ENCODE measurements around the gene CSAD. TPM values are rescaled to one million over a fixed set of nuclear protein-coding genes. Genes with fewer than 3 reads are reported as not detected.

Gene CSAD
- total and polyA plus RNA-seq, 2 experiments from 2014 or later, result 15.7 to 16.8 TPM

- H4K20me1 ChIP-seq (ENCODE audit: insufficient read depth, poor library complexity, severe bottlenecking), result no peaks in the 10 kb centered on the region
- no peaks in the 10 kb centered on the region for H3K27me3 ChIP-seq
- no peak overlapping the region for H3K4me2 ChIP-seq
- TF ChIP-seq EZH2phosphoT487 (IDR thresholded peaks at IDR 0.05; ENCODE audit: low read depth, severe bottlenecking, unreplicated experiment) (no peak), CTCF (IDR thresholded peaks at IDR 0.05; ENCODE audit: poor library complexity) (no peak), EZH2 (IDR thresholded peaks at IDR 0.05; ENCODE audit: borderline replicate concordance) (no peak)
- H2AFZ ChIP-seq, result no peak overlapping the region
- H3K9me2 ChIP-seq (replicated peaks; ENCODE audit: insufficient read depth), result no peaks in the 10 kb centered on the region
- H3K36me3 ChIP-seq (replicated peaks; ENCODE audit: insufficient read depth, low read depth), result no peaks in the 10 kb centered on the region
- no peaks in the 10 kb centered on the region for H3K4me1 ChIP-seq (ENCODE audit: insufficient read depth)
- H3K27ac ChIP-seq, result no peak overlapping the region
- no peaks in the 10 kb centered on the region for H3K9me3 ChIP-seq (ENCODE audit: low read depth)
- 49% methylated on average over 4 of the region's 4 CpGs for WGBS (ENCODE audit: low lambda C conversion rate, missing lambda C conversion rate)
- H3K79me2 ChIP-seq, result no peaks in the 10 kb centered on the region
- no peak for DNase-seq (ENCODE audit: low spot score)
- H3K4me3 ChIP-seq, result no peak overlapping the region
Observed at GRCh38 chr12:53143355-53143754, 37.4 kb downstream of the CSAD start.

- H2AFZ ChIP-seq, result no peak overlapping the region
- no peaks in the 10 kb centered on the region for H3K9me2 ChIP-seq (replicated peaks; ENCODE audit: insufficient read depth)
- no peak overlapping the region for H3K4me3 ChIP-seq
- DNase-seq (ENCODE audit: low spot score), result no peak
- no peaks in the 10 kb centered on the region for H3K36me3 ChIP-seq (replicated peaks; ENCODE audit: insufficient read depth, low read depth)
- TF ChIP-seq CTCF (IDR thresholded peaks at IDR 0.05; ENCODE audit: poor library complexity) (no peak), EZH2 (IDR thresholded peaks at IDR 0.05; ENCODE audit: borderline replicate concordance) (no peak), EZH2phosphoT487 (IDR thresholded peaks at IDR 0.05; ENCODE audit: low read depth, severe bottlenecking, unreplicated experiment) (no peak)
- no peaks in the 10 kb centered on the region for H3K27me3 ChIP-seq
- 91% methylated on average over 3 of the region's 3 CpGs for WGBS (ENCODE audit: low lambda C conversion rate, missing lambda C conversion rate)
- H3K4me1 ChIP-seq (ENCODE audit: insufficient read depth), result no peaks in the 10 kb centered on the region
- no peak overlapping the region for H3K4me2 ChIP-seq
- no peaks in the 10 kb centered on the region for H3K79me2 ChIP-seq
- H3K27ac ChIP-seq, result no peak overlapping the region
- H3K9me3 ChIP-seq (ENCODE audit: low read depth), result no peaks in the 10 kb centered on the region
- H4K20me1 ChIP-seq (ENCODE audit: insufficient read depth, poor library complexity, severe bottlenecking), result no peaks in the 10 kb centered on the region
Observed at GRCh38 chr12:53133722-53134121, 47.0 kb downstream of the CSAD start.

- WGBS (ENCODE audit: low lambda C conversion rate, missing lambda C conversion rate), result 64% methylated on average over 2 of the region's 2 CpGs
- H3K27me3 ChIP-seq, result no peaks in the 10 kb centered on the region
- TF ChIP-seq EZH2phosphoT487 (IDR thresholded peaks at IDR 0.05; ENCODE audit: low read depth, severe bottlenecking, unreplicated experiment) (no peak), EZH2 (IDR thresholded peaks at IDR 0.05; ENCODE audit: borderline replicate concordance) (no peak), CTCF (IDR thresholded peaks at IDR 0.05; ENCODE audit: poor library complexity) (no peak)
- H3K9me2 ChIP-seq (replicated peaks; ENCODE audit: insufficient read depth), result no peaks in the 10 kb centered on the region
- no peaks in the 10 kb centered on the region for H4K20me1 ChIP-seq (ENCODE audit: insufficient read depth, poor library complexity, severe bottlenecking)
- no peak overlapping the region for H3K4me2 ChIP-seq
- H3K36me3 ChIP-seq (replicated peaks; ENCODE audit: insufficient read depth, low read depth), result no peaks in the 10 kb centered on the region
- no peaks in the 10 kb centered on the region for H3K9me3 ChIP-seq (ENCODE audit: low read depth)
- no peak overlapping the region for H3K4me3 ChIP-seq
- no peaks in the 10 kb centered on the region for H3K4me1 ChIP-seq (ENCODE audit: insufficient read depth)
- H2AFZ ChIP-seq, result no peak overlapping the region
- no peak overlapping the region for H3K27ac ChIP-seq
- H3K79me2 ChIP-seq, result no peaks in the 10 kb centered on the region
- DNase-seq (ENCODE audit: low spot score), result no peak
Observed at GRCh38 chr12:53131844-53132243, 48.9 kb downstream of the CSAD start.

Data from hepatocyte (in vitro differentiated cells).